HL-60 (cell line): Measurements from ENCODE around the gene UBE2E1.

ENCODE experiments used
- CTCF ChIP-seq: IDR thresholded peaks from one replicate; pipeline ENCODE4 v1.5.1; 2011; ENCODE audit warnings: low read length, control low read depth, inconsistent platforms; ENCODE audit not compliant: insufficient read depth
- POLR2AphosphoS5 ChIP-seq: IDR thresholded peaks from 2 replicates; pipeline ENCODE4 v1.6.1; 2012; ENCODE audit warnings: low read depth

GRCh38 chr3:23785097-23785645 is 20.6 kb upstream of the UBE2E1 start:
- no peak for TF ChIP-seq CTCF
- TF ChIP-seq POLR2AphosphoS5, result no peak
